ENCODE results near the gene UBXN11.

GRCh38 chr1:26349877-26350244 is 43.4 kb upstream of the UBXN11 start:
- TF ChIP-seq GATA2 (IDR thresholded peaks at IDR 0.05; ENCODE audit: low read depth, low read length) (no peak), GATA3 (IDR thresholded peaks at IDR 0.05; ENCODE audit: low read depth, low read length) (no peak)
